Activated T-cell treated with anti-CD3 and anti-CD28 coated beads, Interleukin-2, amount 50 U/mL, for 4 hours (primary cell): ENCODE data around the gene NEAT1. TPM values are rescaled to one million over a fixed set of nuclear protein-coding genes. Genes with fewer than 3 reads are reported as not detected.

Experiments used
- ATAC-seq, 2 donors: fragments of 200-7000 bp; cut with Tn5 transposase; one replicate each; pipeline ENCODE4 v1.10.0; 2021
- DNase-seq: peaks from one replicate; pipeline ENCODE4 v3.0.0-alpha.2; 2020
- H3K27me3 Mint-ChIP-seq: one replicate; pipeline ENCODE4 v1.8.0; 2021; ENCODE audit warnings: low read depth, mixed read lengths
- H3K36me3 Mint-ChIP-seq: one replicate; pipeline ENCODE4 v1.8.0; 2022; ENCODE audit warnings: mixed read lengths; ENCODE audit not compliant: insufficient read depth
- H3K4me1 Mint-ChIP-seq: one replicate; pipeline ENCODE4 v1.8.0; 2021; ENCODE audit warnings: low read depth, mixed read lengths
- H3K4me3 Mint-ChIP-seq: one replicate; pipeline ENCODE4 v1.8.0; 2021; ENCODE audit warnings: mild to moderate bottlenecking, moderate library complexity, mixed read lengths
- H3K9me3 Mint-ChIP-seq: one replicate; pipeline ENCODE4 v1.8.0; 2021; ENCODE audit warnings: mixed read lengths
- total RNA-seq, 3 donors: library from RNA; stranded (reverse); gene quantifications; one replicate each; pipeline ENCODE4 v1.2.1, GENCODE V29; 2021

Gene NEAT1
- total RNA-seq, 3 donors from 2014 or later, result 95.5 to 136 (median 123) TPM

GRCh38 chr11:65474864-65475263 is 52.3 kb downstream of the NEAT1 start:
- no peak for ATAC-seq

GRCh38 chr11:65476632-65477148 is 54.1 kb downstream of the NEAT1 start:
- Mint-ChIP-seq H3K9me3 (no peaks in the 10 kb centered on the region), H3K4me3 (peak overlapping the region; percentile 97), H3K27me3 (no peaks in the 10 kb centered on the region), H3K36me3 (no peaks in the 10 kb centered on the region), H3K4me1 (peaks cover 27% of the 10 kb centered on the region)
- ATAC-seq (no peak), DNase-seq (no peak)

More at GRCh38 chr11:65474864-65475263, 52.3 kb downstream of the NEAT1 start:
- Mint-ChIP-seq H3K9me3 (no peaks in the 10 kb centered on the region), H3K27me3 (no peaks in the 10 kb centered on the region), H3K36me3 (no peaks in the 10 kb centered on the region), H3K4me3 (peak overlapping the region; percentile 33), H3K4me1 (peaks cover 33% of the 10 kb centered on the region)
- DNase-seq, result no peak

GRCh38 chr11:65477149-65477965 is 54.8 kb downstream of the NEAT1 start:
- peaks cover 21% of the 10 kb centered on the region for H3K4me1 Mint-ChIP-seq
- peak overlapping the region; percentile 97 for H3K4me3 Mint-ChIP-seq
- no peaks in the 10 kb centered on the region for H3K27me3 Mint-ChIP-seq
- no peaks in the 10 kb centered on the region for H3K9me3 Mint-ChIP-seq
- H3K36me3 Mint-ChIP-seq, result no peaks in the 10 kb centered on the region
- ATAC-seq (peak; percentile 88 to 90), DNase-seq (peak; percentile 89)

GRCh38 chr11:65478388-65479183 is 56.0 kb downstream of the NEAT1 start:
- Mint-ChIP-seq H3K27me3 (no peaks in the 10 kb centered on the region), H3K36me3 (no peaks in the 10 kb centered on the region), H3K4me1 (peaks cover 17% of the 10 kb centered on the region), H3K9me3 (no peaks in the 10 kb centered on the region), H3K4me3 (no peak overlapping the region)
- DNase-seq (no peak), ATAC-seq (no peak)

- Mint-ChIP-seq H3K27me3 (no peaks in the 10 kb centered on the region), H3K36me3 (no peaks in the 10 kb centered on the region), H3K9me3 (no peaks in the 10 kb centered on the region), H3K4me1 (peaks cover 17% of the 10 kb centered on the region), H3K4me3 (no peak overlapping the region)
- no peak for ATAC-seq
- no peak for DNase-seq
Measured at GRCh38 chr11:65479184-65480145, 56.9 kb downstream of the NEAT1 start.

GRCh38 chr11:65482306-65482850 is 59.8 kb downstream of the NEAT1 start:
- no peak for DNase-seq
- H3K36me3 Mint-ChIP-seq, result no peaks in the 10 kb centered on the region
- no peaks in the 10 kb centered on the region for H3K9me3 Mint-ChIP-seq
- ATAC-seq, result no peak
- peaks cover 10% of the 10 kb centered on the region for H3K4me1 Mint-ChIP-seq
- H3K27me3 Mint-ChIP-seq, result no peaks in the 10 kb centered on the region
- H3K4me3 Mint-ChIP-seq, result no peak overlapping the region

GRCh38 chr11:65485920-65486219 is 63.3 kb downstream of the NEAT1 start:
- H3K4me1 Mint-ChIP-seq, result peaks cover 15% of the 10 kb centered on the region
- DNase-seq, result no peak
- no peak for ATAC-seq
- H3K9me3 Mint-ChIP-seq, result no peaks in the 10 kb centered on the region
- H3K36me3 Mint-ChIP-seq, result no peaks in the 10 kb centered on the region
- no peaks in the 10 kb centered on the region for H3K27me3 Mint-ChIP-seq
- no peak overlapping the region for H3K4me3 Mint-ChIP-seq

GRCh38 chr11:65486570-65487466 is 64.2 kb downstream of the NEAT1 start:
- H3K4me1 Mint-ChIP-seq, result peaks cover 15% of the 10 kb centered on the region

GRCh38 chr11:65487467-65488272 is 65.1 kb downstream of the NEAT1 start:
- no peak for DNase-seq
- no peaks in the 10 kb centered on the region for H3K27me3 Mint-ChIP-seq
- H3K4me1 Mint-ChIP-seq, result peaks cover 20% of the 10 kb centered on the region
- H3K4me3 Mint-ChIP-seq, result no peak overlapping the region
- H3K9me3 Mint-ChIP-seq, result no peaks in the 10 kb centered on the region
- ATAC-seq, result peak; percentile 11 to 14
- H3K36me3 Mint-ChIP-seq, result no peaks in the 10 kb centered on the region

More at GRCh38 chr11:65486570-65487466, 64.2 kb downstream of the NEAT1 start:
- H3K36me3 Mint-ChIP-seq, result no peaks in the 10 kb centered on the region
- no peak overlapping the region for H3K4me3 Mint-ChIP-seq
- H3K9me3 Mint-ChIP-seq, result no peaks in the 10 kb centered on the region
- ATAC-seq (no peak), DNase-seq (no peak)
- H3K27me3 Mint-ChIP-seq, result no peaks in the 10 kb centered on the region

GRCh38 chr11:65488273-65489034 is 65.9 kb downstream of the NEAT1 start:
- ATAC-seq (peak; percentile 32 to 49), DNase-seq (no peak)
- H3K4me1 Mint-ChIP-seq, result peaks cover 28% of the 10 kb centered on the region
- no peaks in the 10 kb centered on the region for H3K9me3 Mint-ChIP-seq
- H3K4me3 Mint-ChIP-seq, result no peak overlapping the region
- H3K36me3 Mint-ChIP-seq, result no peaks in the 10 kb centered on the region
- H3K27me3 Mint-ChIP-seq, result no peaks in the 10 kb centered on the region

- Mint-ChIP-seq H3K9me3 (no peaks in the 10 kb centered on the region), H3K36me3 (no peaks in the 10 kb centered on the region), H3K4me1 (peaks cover 33% of the 10 kb centered on the region), H3K4me3 (no peak overlapping the region), H3K27me3 (no peaks in the 10 kb centered on the region)
- ATAC-seq (no peak), DNase-seq (no peak)
Measured at GRCh38 chr11:65489035-65489705, 66.6 kb downstream of the NEAT1 start.
